Stimulated activated CD8-positive, alpha-beta memory T cell treated with anti-CD3 and anti-CD28 coated beads, Interleukin-7, amount 100 ng/mL, for 4 hours (primary cell): Measurements from ENCODE around the gene ATPAF1.

Experiments
- DNase-seq, 2 donors: peaks; one replicate each; pipeline ENCODE4 v3.0.0-alpha.2; 2020; ENCODE audit warnings: low read depth in 2 of 2

ATPAF1 gene

DNA sequence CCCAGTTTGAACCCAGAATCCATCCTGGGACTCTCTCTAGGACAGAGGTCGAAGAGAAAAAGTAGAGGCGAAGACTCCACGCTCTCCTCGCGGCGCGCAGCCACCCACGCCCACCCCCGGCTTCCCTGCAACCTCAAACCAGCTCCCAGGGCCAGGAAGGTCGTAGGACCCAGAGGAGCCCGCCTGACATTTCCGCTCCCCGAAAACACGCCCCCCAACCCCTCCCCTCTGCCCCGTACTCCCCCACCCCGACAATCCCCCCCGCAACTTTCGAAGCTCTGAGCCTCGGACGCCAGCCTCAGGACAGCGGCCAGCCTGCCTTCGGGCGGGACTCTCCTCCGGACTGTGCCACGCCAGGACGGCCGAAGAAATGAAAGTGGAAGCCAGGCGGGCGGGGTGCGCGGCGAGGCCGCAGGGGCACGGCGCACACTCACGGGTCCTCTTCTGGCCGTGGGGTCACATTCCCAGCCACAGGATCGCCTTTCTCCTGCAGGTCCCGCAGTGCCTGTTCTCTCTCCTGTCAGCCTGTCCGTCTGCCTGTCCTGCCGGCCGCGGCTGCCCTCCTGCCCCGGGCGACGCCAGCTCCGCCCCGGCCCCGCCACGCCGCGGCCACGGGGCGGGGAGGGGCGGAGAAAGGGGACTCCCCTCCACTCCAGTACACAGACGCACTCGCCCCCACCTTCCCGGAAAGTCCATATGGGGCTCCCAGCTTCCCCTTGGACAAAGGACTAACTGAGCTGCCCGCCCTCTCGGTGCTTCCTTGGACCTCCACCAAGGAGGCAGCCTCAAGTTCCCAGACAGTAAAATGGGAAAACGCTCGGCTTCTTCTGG is 51.7 kb downstream of the ATPAF1 start, which contains the start of gene MOB3C:
Gene MOB3C (minus strand): TSS at position 535 of the 831 bp plus-strand sequence. CDS start 3,490 bp downstream, outside the sequence.
- peak; percentile 69 to 79 for DNase-seq

DNA sequence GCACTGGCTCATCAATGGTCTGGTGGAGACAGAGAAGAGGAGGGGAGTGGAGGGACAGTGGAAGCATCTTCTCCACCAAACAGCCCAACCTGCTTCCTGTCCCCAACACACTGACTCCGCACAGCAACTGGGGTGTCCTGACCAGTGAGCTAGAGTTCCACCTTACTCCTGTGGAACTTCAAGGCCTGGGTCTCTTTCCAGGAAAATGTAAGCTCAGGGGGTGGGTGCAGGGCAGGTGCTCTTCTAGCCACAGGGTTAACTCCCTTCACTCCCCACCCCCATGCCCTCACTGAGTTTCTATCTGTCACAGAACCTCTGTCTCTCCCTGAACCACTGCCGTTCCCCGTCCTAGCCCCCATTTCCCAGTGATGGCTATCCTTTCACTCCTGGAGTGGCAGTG is 52.4 kb downstream of the ATPAF1 start:
- DNase-seq, result no peak

DNA sequence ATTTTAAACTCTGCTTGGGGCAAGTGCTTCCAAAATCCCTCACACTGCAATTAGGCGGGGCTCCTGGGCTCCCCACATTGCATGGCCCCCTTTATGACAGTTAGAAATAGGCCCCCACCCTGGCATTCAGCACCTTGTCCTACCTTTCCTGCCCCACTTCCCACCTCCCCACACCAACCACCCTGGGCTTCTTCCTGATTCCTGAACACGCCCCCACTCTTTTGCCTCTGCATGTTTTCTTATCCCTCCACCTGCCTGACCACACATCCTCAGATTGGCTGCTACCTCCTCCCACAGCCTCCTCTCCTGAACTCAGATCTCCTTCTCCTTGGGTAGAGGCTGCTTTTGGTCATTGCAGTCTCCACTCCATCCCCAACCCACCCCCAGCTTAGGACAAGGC is 53.1 kb downstream of the ATPAF1 start:
- DNase-seq, result no peak

DNA sequence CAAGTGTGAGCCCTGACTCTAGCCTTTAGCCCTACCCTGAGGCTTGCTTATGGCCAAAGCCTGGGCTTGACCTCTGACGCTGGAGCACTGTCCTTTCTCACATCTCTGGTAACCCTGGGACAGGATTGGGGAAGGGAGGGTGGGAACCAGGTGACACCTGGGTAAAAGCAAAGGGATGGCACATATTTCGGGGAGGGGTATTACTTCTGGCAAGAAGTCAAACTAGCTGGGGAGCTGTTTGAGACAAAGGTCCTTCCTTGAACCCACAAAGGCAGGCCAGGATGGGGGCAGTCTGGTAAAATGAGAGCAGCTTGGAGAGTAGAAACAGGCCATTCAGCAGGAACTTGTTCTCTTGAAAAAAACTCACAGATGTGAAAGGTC is 53.6 kb downstream of the ATPAF1 start:
- no peak for DNase-seq

DNA sequence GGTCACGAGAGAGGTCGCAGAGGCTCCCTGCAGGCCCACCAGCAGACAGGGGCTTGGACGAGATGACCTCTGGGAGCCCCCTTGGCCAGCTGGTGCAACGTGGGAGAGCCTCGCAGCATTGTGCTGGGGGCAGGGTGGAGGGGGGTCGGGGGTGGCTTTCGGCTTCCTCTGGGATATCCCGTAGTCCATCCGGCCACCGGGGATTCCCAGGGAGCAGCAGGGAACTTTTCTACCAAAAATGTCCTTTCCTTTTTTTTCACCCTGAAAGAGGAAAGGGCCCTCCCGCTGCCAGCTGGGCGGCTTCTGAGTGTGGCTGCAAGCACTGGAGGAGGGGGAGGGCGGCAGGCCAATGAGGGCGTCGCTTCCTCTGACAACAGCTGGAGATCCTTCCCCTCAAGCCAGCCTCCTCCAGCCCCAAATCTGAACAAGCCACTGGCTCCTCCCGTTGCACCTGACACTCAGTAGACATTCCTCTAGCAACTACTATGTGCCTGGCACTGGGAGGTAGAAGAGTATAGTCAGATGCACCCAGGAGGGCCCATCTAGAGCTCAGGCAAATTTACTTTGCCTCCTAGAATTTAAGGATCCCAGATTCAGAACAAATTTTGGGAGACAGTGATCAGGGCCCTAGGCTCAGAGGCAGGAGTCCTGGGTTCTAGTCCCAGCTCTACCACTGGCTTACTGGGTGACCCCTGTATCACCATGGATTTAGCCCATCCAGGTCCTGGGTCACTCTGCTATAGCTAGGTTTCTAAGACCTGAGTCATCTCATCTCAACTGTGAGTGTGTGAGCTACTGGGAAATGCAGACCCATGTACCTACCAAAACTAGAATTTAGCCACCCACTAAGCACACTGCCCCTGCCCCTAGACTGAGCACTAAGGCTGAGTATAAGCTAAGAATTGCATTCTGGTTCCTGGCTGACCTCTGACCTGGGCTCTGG is 54.2 kb downstream of the ATPAF1 start:
- DNase-seq, result no peak

DNA sequence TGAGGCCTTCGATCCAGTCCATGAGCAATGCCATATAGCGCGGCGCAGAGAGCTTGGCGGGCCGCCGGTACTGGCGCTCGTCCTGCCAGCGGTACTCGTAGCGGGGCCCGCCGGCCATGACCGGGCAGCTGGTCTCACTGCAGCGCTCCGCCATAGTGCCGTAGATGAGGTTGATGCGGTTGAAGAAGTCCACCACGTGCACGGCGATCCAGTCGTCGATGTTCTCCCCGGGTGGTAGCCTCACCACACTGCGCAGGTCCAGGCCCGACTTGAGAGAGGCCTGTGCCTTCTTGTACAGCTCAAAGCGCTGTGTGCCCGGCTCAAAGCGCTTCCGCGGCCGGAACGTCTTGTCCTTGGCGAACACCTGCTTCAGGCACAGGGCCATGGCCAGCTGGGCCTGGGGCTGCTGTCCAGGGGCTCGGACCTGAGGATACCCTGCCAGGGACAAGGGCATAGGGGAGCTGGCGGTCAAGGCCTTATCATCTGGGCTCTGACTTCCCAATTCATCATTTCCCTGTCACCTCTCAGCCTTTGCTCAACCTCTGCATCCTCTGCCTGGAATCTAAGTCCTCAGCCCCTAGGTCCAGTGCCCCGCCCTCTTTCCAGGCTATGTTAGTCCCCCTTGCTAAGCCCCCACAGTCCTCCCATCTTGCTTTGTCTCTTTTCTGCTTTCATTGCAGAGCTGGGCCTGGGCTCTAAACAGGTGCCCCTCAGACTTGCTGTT is 55.1 kb downstream of the ATPAF1 start:
- no peak for DNase-seq

DNA sequence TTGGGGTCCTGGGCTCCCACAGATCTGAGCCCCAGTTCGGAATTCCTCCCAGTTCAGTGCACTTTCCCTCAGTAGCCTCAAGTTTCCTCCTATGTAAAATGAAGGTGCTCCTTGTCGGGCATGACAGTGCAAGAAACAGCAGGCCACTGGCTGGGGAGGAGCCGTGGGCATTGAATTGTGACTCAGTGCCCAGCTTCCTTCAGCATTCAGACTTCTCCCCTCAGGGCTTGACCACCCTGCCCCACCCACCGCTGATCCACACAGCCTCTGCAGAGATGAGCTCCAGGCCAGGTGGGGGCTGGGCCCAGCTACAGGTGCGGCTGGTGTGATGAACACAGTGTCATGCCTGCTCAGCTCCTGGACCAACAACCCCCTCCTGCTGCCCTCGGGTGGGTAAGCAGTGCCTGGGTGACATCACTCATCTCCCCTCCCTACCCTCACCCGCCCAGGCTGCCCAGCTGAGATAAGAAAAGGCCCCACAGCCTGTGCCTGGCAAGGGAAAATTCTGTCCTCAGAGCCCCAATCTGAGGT is 56.4 kb downstream of the ATPAF1 start:
- no peak for DNase-seq

DNA sequence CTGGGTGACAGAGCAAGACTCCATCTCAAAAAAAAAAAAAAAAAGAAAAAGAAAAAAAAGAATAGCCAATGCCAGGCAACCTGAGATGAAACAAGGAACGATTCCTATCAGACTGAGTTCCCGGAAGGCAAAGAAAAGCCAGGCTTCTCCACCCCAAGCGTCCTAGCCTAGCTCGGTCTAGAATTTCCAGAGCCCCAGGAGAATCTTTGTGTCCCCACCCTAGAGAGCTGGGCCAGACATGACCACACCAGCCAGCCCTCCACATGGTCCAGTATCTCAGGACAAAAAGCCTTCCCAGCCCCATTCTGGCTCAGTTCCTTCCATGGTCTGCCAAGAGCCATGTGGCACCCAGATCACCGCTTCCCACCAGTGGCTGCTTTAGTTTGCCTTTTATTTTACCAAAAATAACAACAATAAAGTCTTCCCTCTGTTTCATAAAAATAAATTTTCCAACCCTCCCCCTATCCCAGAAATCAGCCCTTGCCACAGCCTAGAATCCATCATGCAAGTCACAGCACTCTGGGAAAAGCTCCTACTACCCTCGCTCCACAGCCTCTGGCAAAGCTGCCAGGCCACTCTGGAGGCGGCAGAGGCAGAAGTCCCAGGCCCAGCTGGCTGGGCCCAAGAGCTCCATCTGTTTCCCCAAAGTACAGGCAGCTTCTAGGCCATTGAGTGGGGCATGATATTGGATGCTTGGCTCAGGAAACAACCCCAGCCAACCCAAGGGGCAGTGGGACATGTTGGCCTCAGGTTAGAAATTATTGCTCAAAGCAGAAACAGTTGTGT is 60.6 kb downstream of the ATPAF1 start:
- DNase-seq, result no peak

DNA sequence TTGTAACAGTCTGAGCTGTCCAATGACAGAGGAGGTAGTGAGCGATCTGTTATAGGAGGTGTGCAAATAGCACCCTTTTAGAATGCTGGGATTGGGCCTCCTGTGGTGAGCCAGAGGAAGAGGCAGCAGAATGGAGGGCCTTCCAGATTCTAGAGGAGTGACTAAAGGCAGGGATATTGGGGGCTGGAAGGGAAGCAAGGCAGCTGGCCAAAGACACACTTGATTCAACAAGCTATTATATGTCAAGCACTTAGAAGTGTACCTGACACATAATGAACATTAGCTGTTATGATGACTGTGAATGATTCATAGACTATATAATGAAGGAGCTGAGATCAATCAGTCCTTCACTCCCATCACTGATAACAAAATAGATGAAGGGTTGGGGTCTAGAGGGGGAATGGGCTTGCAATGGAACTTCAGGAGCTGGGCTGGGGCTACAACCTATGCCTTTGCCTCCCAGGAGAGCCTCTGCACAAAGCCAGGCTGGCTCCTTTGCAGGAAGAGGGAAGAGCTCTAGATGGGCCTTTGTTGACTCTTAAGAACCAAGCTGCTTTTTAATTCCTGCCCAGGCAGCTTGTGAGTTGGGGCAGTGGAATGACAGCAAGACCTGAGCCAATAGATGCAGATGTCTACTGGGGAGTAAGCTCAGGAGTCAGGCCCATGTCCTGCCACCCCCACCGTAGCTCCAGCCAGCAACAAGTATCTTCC is 61.8 kb downstream of the ATPAF1 start:
- DNase-seq, result no peak

DNA sequence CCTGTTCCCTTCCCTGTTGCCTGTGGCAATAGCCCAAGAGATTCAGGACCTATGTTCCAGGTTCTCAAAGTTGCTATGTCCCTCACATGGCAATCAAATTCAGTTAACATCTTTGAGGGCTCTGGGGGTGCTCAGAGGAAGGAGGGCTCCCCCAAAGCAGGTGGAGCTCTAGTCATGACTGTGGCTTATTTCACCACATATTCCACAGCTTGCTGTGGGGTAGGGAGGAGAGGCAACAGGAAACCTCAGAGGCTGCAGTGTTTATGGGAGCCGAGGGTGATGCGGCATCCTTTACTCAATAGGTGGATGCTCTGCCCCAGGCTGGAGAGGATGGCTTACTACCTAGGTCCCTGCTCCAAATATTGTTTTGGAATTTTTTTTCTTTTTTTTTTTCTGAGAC is 62.9 kb downstream of the ATPAF1 start:
- no peak for DNase-seq

DNA sequence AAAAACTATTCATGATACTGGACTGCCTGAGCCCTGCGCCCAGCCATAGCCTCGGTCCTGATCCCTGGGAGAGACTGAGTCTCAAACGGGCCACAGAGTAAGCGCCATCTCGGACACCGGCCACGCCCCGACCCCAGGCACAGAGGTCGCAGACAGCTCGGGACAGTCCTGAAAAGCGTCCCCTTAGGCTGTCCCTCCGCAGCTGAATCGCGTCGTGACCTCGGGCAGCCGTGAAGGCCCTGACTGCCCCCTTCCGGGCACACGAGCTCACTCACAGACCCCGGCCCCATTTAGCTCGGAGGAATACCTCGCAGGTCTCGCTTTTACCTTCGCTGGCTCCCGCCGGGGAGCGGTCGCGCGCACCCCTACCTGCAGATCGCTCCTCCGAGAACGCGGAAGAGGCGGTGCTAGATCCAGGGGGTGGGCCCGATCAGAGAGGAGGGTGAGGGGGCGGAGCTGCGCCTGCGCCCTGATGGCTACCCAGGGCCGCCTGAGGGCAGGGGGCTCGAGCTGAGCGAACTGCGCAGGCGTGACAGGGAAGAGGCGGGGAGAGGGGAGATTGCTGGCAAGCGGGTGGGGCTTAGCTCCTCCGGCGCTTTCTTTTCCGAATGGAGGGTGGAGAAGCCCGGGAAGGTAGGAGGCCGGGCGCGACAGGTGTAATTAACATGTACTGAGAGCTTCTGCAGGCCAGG is 64.2 kb downstream of the ATPAF1 start, which contains the start of gene MKNK1:
Gene MKNK1 (minus strand): TSS at position 411 of the 692 bp plus-strand sequence. CDS start 20,941 bp downstream, outside the sequence.
- DNase-seq, result peak; percentile 95 to 98

DNA sequence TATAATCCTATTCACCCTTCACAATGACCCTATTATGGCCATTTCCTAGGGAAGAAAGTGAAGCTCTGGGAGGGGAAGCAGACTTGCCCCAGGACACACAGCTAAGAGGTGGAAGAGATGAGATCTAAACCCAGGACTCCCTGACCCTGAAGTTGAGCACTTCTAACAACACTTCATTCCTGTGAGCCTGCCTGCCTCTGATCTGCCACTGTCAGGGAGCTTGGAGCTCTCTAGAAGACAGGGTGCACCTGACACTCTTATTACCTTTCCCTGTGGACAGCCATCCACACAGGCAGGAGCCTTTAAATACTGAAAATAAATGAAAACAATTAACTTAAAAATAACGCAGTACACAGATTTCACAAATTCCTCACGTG is 64.7 kb downstream of the ATPAF1 start:
- no peak for DNase-seq

DNA sequence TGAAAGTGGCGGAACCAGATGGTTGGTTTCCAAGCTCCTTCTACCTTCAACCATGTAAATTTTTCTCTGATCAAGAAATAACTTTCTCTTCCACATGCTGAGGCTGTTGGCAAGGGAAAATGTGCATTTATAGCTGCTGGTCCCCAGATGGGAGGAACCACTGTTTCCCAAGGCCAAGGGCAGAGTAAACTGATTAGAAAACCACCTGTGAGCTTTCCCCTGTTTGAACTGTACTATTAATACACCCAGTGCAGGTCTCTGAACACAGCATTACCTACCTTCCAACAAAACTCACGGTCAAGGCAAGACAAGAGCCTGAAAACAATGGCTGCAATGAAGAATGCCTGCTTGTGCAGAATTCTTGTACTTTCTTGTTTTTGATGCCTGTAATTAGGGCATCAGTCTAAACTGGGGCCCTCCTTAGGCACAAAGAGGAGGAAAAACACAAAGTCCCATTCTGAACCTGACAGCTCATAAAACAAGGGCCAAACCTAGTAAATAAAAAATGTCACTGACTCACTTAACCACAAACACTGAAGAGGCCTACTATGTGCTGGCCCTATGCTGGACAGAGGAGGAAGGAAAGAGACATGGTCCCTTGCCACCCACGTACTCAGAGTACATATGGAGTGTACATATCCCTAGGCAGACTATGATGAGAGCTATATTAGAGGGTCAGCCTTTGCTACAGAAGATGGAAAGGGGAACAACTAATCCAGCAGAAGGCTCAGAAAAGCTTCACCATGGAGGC is 66.7 kb downstream of the ATPAF1 start:
- no peak for DNase-seq

DNA sequence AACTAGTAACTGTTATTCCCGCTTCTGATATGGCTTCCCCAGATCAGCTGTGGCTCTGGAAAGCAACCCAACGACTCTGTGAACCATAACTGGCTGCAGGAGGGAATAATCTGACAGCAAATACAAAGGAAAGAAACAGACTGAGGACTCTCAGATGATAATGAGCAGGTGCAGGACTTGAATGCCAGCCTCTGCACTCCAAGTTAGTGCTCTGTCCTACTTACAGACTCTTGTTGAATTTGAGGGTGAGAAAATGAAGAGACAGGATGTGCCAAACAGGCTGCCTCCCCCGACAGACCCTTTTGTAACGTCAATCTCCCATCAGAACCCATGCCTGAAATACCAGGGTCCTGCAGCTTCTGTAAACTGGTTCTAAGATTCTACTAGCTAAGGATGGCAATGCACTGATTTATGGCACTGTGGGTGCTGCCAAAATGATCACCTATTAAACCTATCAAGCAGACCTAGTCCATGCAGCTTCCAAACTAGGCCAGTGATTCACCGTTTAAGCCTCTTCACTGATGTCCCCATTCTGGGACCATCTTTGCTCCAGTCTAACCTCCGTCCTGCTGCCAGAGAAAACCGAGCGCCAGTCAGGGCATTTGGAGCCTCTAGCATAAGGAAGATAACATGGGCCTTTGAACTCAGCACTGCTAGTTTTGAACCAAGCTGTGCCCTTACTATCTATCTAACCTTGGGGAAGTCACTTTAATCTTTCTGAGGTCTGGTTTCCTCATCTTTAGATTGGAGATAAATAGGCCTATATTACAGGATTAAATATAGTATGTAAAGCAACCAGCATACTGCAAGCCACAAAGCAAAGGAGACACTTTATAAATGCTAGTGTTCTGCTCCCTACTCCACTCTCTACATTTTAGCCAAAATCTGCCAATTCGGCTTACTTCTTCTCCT is 68.8 kb downstream of the ATPAF1 start:
- DNase-seq, result no peak

DNA sequence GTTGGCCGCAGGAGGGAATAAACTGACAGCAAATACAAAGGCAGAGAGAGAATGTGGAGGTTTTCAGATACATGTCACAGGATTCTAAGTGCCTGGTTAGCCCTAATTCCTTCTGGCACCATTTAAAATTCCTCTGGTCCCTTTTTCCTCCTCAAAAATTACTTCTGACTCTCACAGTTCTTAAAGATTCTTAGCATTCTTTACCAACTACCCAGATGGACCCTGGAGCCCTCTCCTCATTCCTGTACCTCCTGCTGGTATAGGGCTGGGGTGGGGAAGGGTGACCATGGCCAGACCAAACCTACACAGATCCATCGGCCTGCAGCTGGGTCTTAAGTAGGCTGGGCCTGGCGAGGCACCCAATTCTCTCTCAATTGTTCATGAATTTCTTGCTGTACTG is 71.3 kb downstream of the ATPAF1 start:
- no peak for DNase-seq

DNA sequence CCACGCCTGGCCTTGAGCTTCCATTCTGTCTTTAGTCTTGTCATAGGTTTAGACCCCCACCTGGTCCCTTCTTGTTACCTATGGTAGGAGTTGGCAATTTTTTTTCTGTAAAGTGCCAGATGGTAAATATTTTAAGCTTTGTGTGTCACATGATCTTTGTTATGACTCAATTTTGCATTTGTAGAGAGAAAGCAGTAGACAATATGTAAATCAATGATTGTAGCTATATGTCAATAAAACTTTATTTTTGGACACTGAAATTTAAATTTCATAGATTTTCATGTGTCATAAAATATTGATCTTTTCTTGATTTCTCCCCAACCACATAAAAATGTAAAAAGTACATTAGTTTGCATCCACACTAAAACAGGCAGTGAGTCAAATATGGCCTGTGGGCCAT is 72.1 kb downstream of the ATPAF1 start:
- no peak for DNase-seq

DNA sequence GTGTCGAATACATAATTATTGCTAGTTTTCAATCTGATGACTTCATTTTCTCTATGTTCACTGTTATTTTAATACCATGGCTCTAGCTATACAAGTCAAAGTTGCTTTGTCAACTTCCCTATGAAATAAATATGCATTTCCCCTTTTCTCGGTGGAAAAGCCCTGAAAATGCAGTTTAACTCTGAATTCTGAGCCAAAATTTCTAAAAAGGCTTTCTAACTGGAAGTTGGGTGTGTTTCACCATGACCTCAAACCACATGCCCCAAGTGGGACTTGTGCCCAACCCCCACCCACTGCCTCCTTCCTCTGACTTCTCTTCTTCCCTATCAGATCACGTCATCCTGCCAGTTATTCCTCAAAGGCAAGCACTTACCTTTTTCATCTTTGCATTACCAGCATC is 73.0 kb downstream of the ATPAF1 start:
- DNase-seq, result no peak

DNA sequence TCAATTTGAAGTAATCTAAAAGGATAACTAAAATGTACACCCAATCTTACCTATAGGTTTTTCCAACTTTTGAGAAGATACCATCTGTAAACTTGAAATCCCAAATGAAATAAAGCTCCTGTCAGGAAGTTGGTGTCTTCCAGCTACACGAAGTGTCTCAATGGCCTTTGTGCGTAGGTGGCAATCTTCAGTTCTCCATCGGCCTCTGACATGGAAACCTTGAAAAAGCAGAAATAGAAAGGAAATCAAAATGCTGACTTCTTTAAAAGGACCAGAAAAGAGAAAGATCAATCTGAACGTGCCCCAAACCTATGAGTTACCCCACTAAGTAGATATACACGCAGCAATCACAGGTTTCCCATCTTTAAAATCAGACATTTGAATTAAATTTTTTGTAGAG is 74.1 kb downstream of the ATPAF1 start:
- no peak for DNase-seq
